Measurements from ENCODE around the gene C10orf53. TPM values are rescaled to one million over a fixed set of nuclear protein-coding genes. Genes with fewer than 3 reads are reported as not detected.

Gene C10orf53
- total and polyA plus RNA-seq, 2 of the 4 experiments (the other 2 are of a cell fraction), result not detected

DNA sequence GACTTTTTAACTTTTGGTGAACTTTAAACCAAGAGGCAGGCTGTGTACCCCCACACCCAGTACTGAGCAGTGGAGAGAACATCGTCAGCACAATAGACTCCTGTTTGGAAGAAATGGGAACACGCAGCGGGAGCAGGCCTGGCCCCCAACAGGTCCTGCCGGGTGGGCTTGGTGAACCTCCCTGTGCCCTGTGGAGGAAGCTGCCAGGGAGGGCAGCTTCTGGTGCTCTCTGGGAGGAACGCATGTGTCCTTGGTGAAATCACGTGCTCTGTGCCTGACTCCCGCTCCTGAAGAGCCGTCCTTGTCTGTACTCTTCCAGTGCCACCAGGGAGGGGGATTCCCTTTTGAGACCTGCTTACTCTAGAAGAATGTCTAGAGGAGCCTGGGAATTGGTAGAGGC, 34.0 kb upstream of the C10orf53 start:
- TF ChIP-seq MAFK (IDR thresholded peaks at IDR 0.05; ENCODE audit: low read depth, low read length) (no peak), SMC3 (IDR thresholded peaks at IDR 0.05; ENCODE audit: low read depth, low read length) (no peak), CHD1 (IDR thresholded peaks at IDR 0.05; ENCODE audit: low read depth, low read length) (no peak), FOS (IDR thresholded peaks at IDR 0.05; ENCODE audit: low read depth, low read length) (no peak), RCOR1 (IDR thresholded peaks at IDR 0.05; ENCODE audit: insufficient replicate concordance, low read length) (no peak), BHLHE40 (IDR thresholded peaks at IDR 0.05; ENCODE audit: low read depth, low read length) (no peak), RFX5 (IDR thresholded peaks at IDR 0.05; ENCODE audit: low read depth, low read length) (no peak), RAD21 (IDR thresholded peaks at IDR 0.05; ENCODE audit: low read length) (no peak), MXI1 (IDR thresholded peaks at IDR 0.05; ENCODE audit: borderline replicate concordance, low read depth, low read length) (no peak), CTCF (conservative IDR thresholded peaks at IDR 0.05; ENCODE audit: low read depth, low read length) (no peak), NFE2L2 (IDR thresholded peaks at IDR 0.05; ENCODE audit: low read depth, low read length) (no peak), MAZ (IDR thresholded peaks at IDR 0.05; ENCODE audit: borderline replicate concordance, low read depth, low read length) (no peak), CEBPB (IDR thresholded peaks at IDR 0.05; ENCODE audit: low read depth, low read length) (no peak), POLR2A (IDR thresholded peaks at IDR 0.05; ENCODE audit: low read depth, low read length) (no peak)
- TF ChIP-seq, protein P1, sequence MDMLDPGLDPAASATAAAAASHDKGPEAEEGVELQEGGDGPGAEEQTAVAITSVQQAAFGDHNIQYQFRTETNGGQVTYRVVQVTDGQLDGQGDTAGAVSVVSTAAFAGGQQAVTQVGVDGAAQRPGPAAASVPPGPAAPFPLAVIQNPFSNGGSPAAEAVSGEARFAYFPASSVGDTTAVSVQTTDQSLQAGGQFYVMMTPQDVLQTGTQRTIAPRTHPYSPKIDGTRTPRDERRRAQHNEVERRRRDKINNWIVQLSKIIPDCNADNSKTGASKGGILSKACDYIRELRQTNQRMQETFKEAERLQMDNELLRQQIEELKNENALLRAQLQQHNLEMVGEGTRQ (IDR thresholded peaks at IDR 0.05; ENCODE audit: low read depth, low read length), result no peak
- TF ChIP-seq, protein P2, sequence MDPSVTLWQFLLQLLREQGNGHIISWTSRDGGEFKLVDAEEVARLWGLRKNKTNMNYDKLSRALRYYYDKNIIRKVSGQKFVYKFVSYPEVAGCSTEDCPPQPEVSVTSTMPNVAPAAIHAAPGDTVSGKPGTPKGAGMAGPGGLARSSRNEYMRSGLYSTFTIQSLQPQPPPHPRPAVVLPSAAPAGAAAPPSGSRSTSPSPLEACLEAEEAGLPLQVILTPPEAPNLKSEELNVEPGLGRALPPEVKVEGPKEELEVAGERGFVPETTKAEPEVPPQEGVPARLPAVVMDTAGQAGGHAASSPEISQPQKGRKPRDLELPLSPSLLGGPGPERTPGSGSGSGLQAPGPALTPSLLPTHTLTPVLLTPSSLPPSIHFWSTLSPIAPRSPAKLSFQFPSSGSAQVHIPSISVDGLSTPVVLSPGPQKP (IDR thresholded peaks at IDR 0.05; ENCODE audit: borderline replicate concordance, low read depth, low read length), result no peak

More for the DNA sequence above, 34.0 kb upstream of the C10orf53 start:
- no peak overlapping the region for H2BK15ac ChIP-seq (ENCODE audit: low read depth, low read length)
- H3K56ac ChIP-seq (ENCODE audit: extremely low read depth, insufficient read depth, low read length), result no peak overlapping the region
- no peak overlapping the region for H2BK20ac ChIP-seq (ENCODE audit: low read depth, low read length)
- POLR2A ChIA-PET (ENCODE audit: unreplicated experiment), result no interaction called here
- H2BK5ac ChIP-seq (ENCODE audit: low read depth, low read length, poor library complexity, severe bottlenecking), result no peak overlapping the region
- whole genome bisulfite sequencing, 2 experiments (ENCODE audit: extremely low coverage in 2 of 2, insufficient read length in 1 of 2), result 40% methylated on average over 1 of the region's 8 CpGs; no CpG with 5 or more reads in 1 of the 2 experiments
- H3K9me3 ChIP-seq (ENCODE audit: control insufficient read depth, insufficient read depth, low read length), result no peaks in the 10 kb centered on the region
- dilution Hi-C loops (cut with HindIII; ENCODE audit: low sequenced_read_pairs, unreplicated experiment) (no loop called here), intact Hi-C loops (cut with micrococcal nuclease) (no loop called here), in situ Hi-C loops (cut with MboI; ENCODE audit: low sequenced_read_pairs) (no loop called here)
- H3K23ac ChIP-seq (ENCODE audit: low read depth, low read length), result no peak overlapping the region
- DNase-seq, result no peak
- no TSS peak for BruUV-seq (replicated peaks)
- ATAC-seq (ENCODE audit: low read depth), result no peak
- no peak overlapping the region for H3K4me2 ChIP-seq (ENCODE audit: low read depth, low read length)
- H4K5ac ChIP-seq (ENCODE audit: low read depth, low read length), result no peak overlapping the region
- H4K20me1 ChIP-seq (ENCODE audit: insufficient read depth, low read length), result no peaks in the 10 kb centered on the region
- no peak overlapping the region for H3K9ac ChIP-seq (ENCODE audit: low read depth, low read length)
- H2AK9ac ChIP-seq (replicated peaks; ENCODE audit: low read depth, low read length, poor library complexity), result no peak overlapping the region
- no peak overlapping the region for H3K4me3 ChIP-seq (ENCODE audit: insufficient read depth, low read depth, low read length)
- H3K9me1 ChIP-seq (ENCODE audit: insufficient read depth, low read length), result no peaks in the 10 kb centered on the region
- no peaks in the 10 kb centered on the region for H3K4me1 ChIP-seq (ENCODE audit: control insufficient read depth, insufficient read depth, low read length)
- H3K27ac ChIP-seq (ENCODE audit: insufficient read depth, low read length), result no peak overlapping the region
- H3K27me3 ChIP-seq (ENCODE audit: control insufficient read depth, insufficient read depth, low read length), result peaks cover 13% of the 10 kb centered on the region
- no peaks in the 10 kb centered on the region for H3K79me1 ChIP-seq (ENCODE audit: low read depth in 1 of 2, low read length in 2 of 2)
- no peak overlapping the region for H3K4ac ChIP-seq (ENCODE audit: low read depth, low read length)
- H4K8ac ChIP-seq (ENCODE audit: low read depth in 2 of 2, low read length in 2 of 2), result no peak overlapping the region
- H3K14ac ChIP-seq (replicated peaks; ENCODE audit: low read depth, low read length), result no peak overlapping the region
- CTCF ChIA-PET, result no interaction called here
- no peak overlapping the region for H2AFZ ChIP-seq (replicated peaks; ENCODE audit: low read length, poor library complexity)
- no peak overlapping the region for H2AK5ac ChIP-seq (ENCODE audit: low read depth, low read length)
- no peak overlapping the region for H2BK120ac ChIP-seq (ENCODE audit: low read depth, low read length)
- H4K91ac ChIP-seq (ENCODE audit: insufficient read depth, low read depth, low read length), result no peak overlapping the region
- H3K36me3 ChIP-seq (ENCODE audit: control insufficient read depth, insufficient read depth, low read length), result no peaks in the 10 kb centered on the region
- H3K18ac ChIP-seq (ENCODE audit: low read depth, low read length), result no peak overlapping the region

Measured in IMR-90 (cell line).